Body of pancreas (tissue), 4 donors: ENCODE data around the gene NEIL3.

Source experiments
- POLR2A ChIP-seq, 3 donors: fragments of 450-650 bp; IDR thresholded peaks; one replicate each; pipeline ENCODE4 v1.6.1; 2016; ENCODE audit warnings: antibody characterized with exemption in 3 of 3, mild to moderate bottlenecking in 2 of 3
- TF ChIP-seq, protein P1 (sequence below), 7 experiments: fragments of 450-650 bp in 4 of 7; fragments of 200-600 bp in 3 of 7; sonication (generic) in 3 of 7; IDR thresholded peaks; one replicate each; pipeline ENCODE4 v1.5.1; 2016 to 2019; ENCODE audit warnings: antibody characterized with exemption in 7 of 7

DNA sequence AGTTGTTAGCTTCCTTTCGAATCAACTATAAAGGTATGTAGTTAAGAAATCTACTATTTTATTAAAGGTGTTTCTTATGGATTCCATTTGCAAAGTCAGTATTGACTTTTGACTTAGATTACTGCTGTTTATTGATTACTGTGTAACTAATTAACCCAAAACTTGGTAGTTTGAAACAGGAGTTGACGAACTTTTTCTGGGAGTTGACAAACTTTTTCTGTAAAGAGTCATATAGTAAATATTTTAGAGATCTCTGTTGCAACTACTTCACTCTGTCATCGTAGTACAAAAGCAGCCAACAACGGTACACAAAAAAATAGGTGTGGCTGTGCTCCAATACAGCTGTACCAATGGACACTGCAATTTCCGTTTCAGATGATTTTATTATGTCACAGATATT is 102.3 kb downstream of the NEIL3 start:
- TF ChIP-seq, protein P1, sequence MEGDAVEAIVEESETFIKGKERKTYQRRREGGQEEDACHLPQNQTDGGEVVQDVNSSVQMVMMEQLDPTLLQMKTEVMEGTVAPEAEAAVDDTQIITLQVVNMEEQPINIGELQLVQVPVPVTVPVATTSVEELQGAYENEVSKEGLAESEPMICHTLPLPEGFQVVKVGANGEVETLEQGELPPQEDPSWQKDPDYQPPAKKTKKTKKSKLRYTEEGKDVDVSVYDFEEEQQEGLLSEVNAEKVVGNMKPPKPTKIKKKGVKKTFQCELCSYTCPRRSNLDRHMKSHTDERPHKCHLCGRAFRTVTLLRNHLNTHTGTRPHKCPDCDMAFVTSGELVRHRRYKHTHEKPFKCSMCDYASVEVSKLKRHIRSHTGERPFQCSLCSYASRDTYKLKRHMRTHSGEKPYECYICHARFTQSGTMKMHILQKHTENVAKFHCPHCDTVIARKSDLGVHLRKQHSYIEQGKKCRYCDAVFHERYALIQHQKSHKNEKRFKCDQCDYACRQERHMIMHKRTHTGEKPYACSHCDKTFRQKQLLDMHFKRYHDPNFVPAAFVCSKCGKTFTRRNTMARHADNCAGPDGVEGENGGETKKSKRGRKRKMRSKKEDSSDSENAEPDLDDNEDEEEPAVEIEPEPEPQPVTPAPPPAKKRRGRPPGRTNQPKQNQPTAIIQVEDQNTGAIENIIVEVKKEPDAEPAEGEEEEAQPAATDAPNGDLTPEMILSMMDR (IDR thresholded peaks at IDR 0.05): no peak
- TF ChIP-seq POLR2A (IDR thresholded peaks at IDR 0.05): no peak
